ENCODE results near the gene LRP1B. TPM values are rescaled to one million over a fixed set of nuclear protein-coding genes. Genes with fewer than 3 reads are reported as not detected.

The LRP1B gene
- polyA plus RNA-seq, 1 of the 3 experiments (the other 2 are of a cell fraction), result 0.28 TPM

GRCh38 chr2:140895378-140895777 is 1235.4 kb downstream of the LRP1B start:
- H3K36me3 ChIP-seq (replicated peaks in 1 of 2; ENCODE audit: control insufficient read depth in 1 of 2, insufficient read depth in 2 of 2, low read length in 1 of 2), result no peaks in the 10 kb centered on the region
- DNase-seq, result no peak
- ChIA-PET POLR2A (interaction anchor here (0.6 kb wide), 1 partner anchor 251 kb away, joined by 3 read pairs; no protein-coding TSS in a partner anchor), CTCF (interaction anchor here (1.4 kb wide), 1 partner anchor 12 kb away, joined by 3 read pairs; no protein-coding TSS in a partner anchor)
- no peaks in the 10 kb centered on the region for H3K79me2 ChIP-seq (ENCODE audit: insufficient read depth)
- no peaks in the 10 kb centered on the region for H3K27me3 ChIP-seq (ENCODE audit: insufficient read depth)
- H2AFZ ChIP-seq (ENCODE audit: low read depth), result no peak overlapping the region
- H3K4me1 ChIP-seq (ENCODE audit: control insufficient read depth in 1 of 2, insufficient read depth in 2 of 2, low read depth in 1 of 2, low read length in 1 of 2), result no peaks in the 10 kb centered on the region; a peak in 1 of 4 replicates
- no peaks in the 10 kb centered on the region for H3K9me2 ChIP-seq
- WGBS (ENCODE audit: low lambda C conversion rate), result 82% methylated on average over 6 of the region's 9 CpGs
- TF ChIP-seq FOXJ3 (CRISPR knock-in tag; IDR thresholded peaks at IDR 0.05), result no peak
- TF ChIP-seq RFX5 (IDR thresholded peaks at IDR 0.05; ENCODE audit: low read length), result no peak
- TF ChIP-seq RXRA (IDR thresholded peaks at IDR 0.05; ENCODE audit: borderline replicate concordance, low read depth), result no peak
- TF ChIP-seq NRF1 (IDR thresholded peaks at IDR 0.05; ENCODE audit: low read depth, low read length), result no peak
- no peak for TF ChIP-seq ZBTB33 (IDR thresholded peaks at IDR 0.05; ENCODE audit: borderline replicate concordance, low read depth)
- TF ChIP-seq SMC3 (IDR thresholded peaks at IDR 0.05; ENCODE audit: low read depth, low read length), result no peak
- TF ChIP-seq USF1 (IDR thresholded peaks at IDR 0.05; ENCODE audit: borderline replicate concordance, low read depth), result no peak
- TF ChIP-seq TCF12 (IDR thresholded peaks at IDR 0.05), result no peak
- TF ChIP-seq REST (IDR thresholded peaks at IDR 0.05; ENCODE audit: low read depth, low read length), result no peak
- TF ChIP-seq, protein P1, sequence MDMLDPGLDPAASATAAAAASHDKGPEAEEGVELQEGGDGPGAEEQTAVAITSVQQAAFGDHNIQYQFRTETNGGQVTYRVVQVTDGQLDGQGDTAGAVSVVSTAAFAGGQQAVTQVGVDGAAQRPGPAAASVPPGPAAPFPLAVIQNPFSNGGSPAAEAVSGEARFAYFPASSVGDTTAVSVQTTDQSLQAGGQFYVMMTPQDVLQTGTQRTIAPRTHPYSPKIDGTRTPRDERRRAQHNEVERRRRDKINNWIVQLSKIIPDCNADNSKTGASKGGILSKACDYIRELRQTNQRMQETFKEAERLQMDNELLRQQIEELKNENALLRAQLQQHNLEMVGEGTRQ (IDR thresholded peaks at IDR 0.05; ENCODE audit: borderline replicate concordance, low read depth, low read length), result no peak
- TF ChIP-seq NFIC (IDR thresholded peaks at IDR 0.05; ENCODE audit: borderline replicate concordance), result no peak
- TF ChIP-seq ELF1 (IDR thresholded peaks at IDR 0.05), result no peak
- no peak for TF ChIP-seq POLR2AphosphoS5 (IDR thresholded peaks at IDR 0.05; ENCODE audit: low read depth, low read length)
- TF ChIP-seq EP300 (IDR thresholded peaks at IDR 0.05; ENCODE audit: borderline replicate concordance in 1 of 2, low read depth in 1 of 2, low read length in 1 of 2), result no peak
- no peak overlapping the region for H3K9ac ChIP-seq
- H3K4me2 ChIP-seq, result no peak overlapping the region
- no peaks in the 10 kb centered on the region for H4K20me1 ChIP-seq (ENCODE audit: insufficient read depth)
- no peaks in the 10 kb centered on the region for H3K9me3 ChIP-seq
- peaks cover 5% of the 10 kb centered on the region for H3F3A ChIP-seq (replicated peaks; ENCODE audit: insufficient read depth)
- H3K27ac ChIP-seq (ENCODE audit: low read depth in 2 of 2, low read length in 1 of 2), result no peak overlapping the region
- H3K4me3 ChIP-seq (ENCODE audit: low read depth in 2 of 2, low read length in 1 of 2), result no peak overlapping the region
